ENCODE measurements around the gene FBRSL1. TPM values are rescaled to one million over a fixed set of nuclear protein-coding genes. Genes with fewer than 3 reads are reported as not detected.

FBRSL1 gene
- total and polyA plus RNA-seq, 9 donors, result 3.2 to 69.5 (median 32.2) TPM

DNA sequence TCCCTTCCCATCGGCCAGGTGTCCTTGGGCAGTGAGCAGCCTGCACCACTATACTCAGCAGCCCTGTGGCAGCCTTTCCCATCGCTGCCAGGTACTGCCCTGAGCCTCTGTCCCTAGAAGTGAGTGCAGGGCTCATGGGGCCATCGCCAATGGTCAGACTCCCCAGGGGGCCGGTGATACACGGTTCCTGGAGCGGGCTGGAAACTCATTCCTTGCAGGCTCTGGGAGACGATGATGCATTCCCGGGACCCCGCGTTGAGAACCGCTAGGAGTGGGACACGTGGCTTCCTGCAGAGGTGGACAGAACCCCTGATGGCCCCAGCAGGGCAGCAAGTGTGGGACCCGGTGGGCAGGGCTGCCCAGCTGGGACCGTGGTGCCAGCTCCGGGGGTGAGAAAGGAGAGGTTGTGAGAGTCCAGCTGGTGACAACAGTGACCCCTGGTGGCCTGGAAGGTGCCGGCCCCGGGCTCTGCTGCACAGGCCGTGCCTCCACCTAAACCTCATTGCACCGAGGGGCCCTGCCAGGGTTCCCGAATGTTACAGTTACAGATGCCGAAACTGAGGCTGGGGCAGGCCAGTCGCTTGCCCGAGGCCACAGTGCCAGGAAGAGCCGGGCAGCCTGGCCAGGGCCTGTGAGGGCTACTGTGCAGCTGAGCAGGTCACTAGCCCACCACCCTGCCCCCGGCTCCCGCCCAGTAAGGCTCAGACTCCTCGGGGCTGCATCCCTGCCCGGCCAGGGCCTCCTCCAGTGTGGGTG is 33.8 kb downstream of the FBRSL1 start:
- Histone ChIP-seq H3K4me3 (no peak overlapping the region), H3K9me3 (no peaks in the 10 kb centered on the region), H3K27ac (no peak overlapping the region), H3K36me3 (no peaks in the 10 kb centered on the region), H3K4me1 (ENCODE audit: insufficient read depth) (no peaks in the 10 kb centered on the region), H3K27me3 (no peaks in the 10 kb centered on the region)
- 55 to 67% (median 62%) methylated on average over 26 to 28 of the region's 28 CpGs for WGBS, 3 donors
- intact Hi-C loops (cut with DNase I), result loop anchor here in 3 of 4 donors (5.0 to 10.0 kb wide), 3 partner anchors 99 to 109 kb away; no protein-coding TSS in a partner anchor
- TF ChIP-seq, protein P1, sequence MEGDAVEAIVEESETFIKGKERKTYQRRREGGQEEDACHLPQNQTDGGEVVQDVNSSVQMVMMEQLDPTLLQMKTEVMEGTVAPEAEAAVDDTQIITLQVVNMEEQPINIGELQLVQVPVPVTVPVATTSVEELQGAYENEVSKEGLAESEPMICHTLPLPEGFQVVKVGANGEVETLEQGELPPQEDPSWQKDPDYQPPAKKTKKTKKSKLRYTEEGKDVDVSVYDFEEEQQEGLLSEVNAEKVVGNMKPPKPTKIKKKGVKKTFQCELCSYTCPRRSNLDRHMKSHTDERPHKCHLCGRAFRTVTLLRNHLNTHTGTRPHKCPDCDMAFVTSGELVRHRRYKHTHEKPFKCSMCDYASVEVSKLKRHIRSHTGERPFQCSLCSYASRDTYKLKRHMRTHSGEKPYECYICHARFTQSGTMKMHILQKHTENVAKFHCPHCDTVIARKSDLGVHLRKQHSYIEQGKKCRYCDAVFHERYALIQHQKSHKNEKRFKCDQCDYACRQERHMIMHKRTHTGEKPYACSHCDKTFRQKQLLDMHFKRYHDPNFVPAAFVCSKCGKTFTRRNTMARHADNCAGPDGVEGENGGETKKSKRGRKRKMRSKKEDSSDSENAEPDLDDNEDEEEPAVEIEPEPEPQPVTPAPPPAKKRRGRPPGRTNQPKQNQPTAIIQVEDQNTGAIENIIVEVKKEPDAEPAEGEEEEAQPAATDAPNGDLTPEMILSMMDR (IDR thresholded peaks at IDR 0.05), result peak; percentile 25 to 52 (median 49)
- TF ChIP-seq POLR2A (IDR thresholded peaks at IDR 0.05) (no peak), EP300 (IDR thresholded peaks at IDR 0.05) (no peak)
- DNase-seq, result peak; percentile 38 to 72 (median 65)

DNA sequence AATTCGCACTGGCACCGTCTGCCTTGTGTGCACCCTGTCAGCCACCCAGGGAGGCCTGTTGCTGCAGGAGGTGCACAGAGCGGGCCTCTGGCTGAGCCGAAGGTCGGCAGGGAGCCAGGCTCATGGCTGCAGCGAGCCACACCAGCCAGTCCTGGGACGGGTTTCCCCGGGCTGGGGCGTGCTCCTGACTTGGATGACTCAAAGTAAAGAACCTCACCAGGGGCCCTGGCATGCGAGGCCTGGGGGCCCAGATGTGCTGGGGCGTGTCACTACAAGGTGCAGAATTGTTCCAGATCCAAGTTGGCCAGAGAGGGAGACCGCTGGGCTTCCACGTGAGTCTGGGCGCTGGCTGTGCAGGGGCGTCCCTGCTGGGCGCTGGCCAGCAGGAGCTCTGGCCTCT is 34.5 kb downstream of the FBRSL1 start:
- TF ChIP-seq POLR2A (IDR thresholded peaks at IDR 0.05), result no peak
- no peak for TF ChIP-seq EP300 (IDR thresholded peaks at IDR 0.05)
- TF ChIP-seq, protein P1 (IDR thresholded peaks at IDR 0.05), result no peak
- H3K9me3 ChIP-seq, result no peaks in the 10 kb centered on the region
- 83 to 91% (median 91%) methylated on average over 14 to 16 of the region's 16 CpGs for WGBS, 3 donors
- no peak for DNase-seq
- no peak overlapping the region for H3K4me3 ChIP-seq
- no peak overlapping the region for H3K27ac ChIP-seq
- intact Hi-C loops (cut with DNase I), result loop anchor here in 3 of 4 donors (5.0 to 10.0 kb wide), 3 partner anchors 100 to 110 kb away; no protein-coding TSS in a partner anchor
- no peaks in the 10 kb centered on the region for H3K36me3 ChIP-seq
- H3K27me3 ChIP-seq, result no peaks in the 10 kb centered on the region
- H3K4me1 ChIP-seq (ENCODE audit: insufficient read depth), result no peaks in the 10 kb centered on the region

DNA sequence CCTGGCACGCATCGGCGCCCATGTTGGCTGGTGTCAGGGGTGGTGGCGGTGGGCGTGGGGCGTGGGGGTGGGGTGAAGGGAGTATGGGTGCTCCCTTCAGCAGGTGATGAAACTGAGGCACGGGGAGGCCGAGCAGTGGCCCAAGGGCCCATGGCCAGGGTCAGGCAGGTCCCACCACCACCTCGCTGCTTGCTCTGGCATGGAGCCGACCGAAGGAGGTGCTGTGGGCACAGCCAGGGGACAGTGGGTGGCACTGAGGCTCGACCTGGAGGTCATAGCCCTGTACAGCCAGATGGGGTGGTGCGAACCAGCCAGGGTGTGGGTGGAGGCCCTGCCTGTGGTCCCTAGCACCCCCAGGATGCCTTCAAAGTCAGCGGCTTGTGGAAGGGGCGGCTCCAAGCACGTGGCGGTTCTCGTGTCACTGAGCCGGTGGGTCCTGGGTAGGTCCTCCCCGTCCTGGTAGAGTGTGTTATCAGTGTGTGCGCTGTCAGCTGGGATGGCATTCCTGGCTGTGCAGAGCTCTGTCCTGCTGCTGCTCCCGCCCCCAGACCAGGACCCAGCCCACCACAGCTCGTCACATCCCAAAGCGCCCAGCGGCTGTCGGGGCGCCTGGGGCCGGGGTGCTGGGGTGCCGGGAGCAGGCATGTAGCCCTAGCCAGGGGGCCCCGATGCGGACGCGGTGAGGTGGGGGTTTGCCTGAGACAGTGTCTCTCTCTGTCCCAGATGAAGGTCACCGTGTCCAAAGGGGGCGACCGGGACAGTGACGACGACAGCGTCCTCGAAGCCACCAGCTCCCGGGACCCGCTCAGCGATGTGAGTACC is 35.3 kb downstream of the FBRSL1 start:
- no peak overlapping the region for H3K4me3 ChIP-seq
- DNase-seq, result no peak
- H3K27me3 ChIP-seq, result no peaks in the 10 kb centered on the region
- intact Hi-C loops (cut with DNase I), result loop anchor here in 2 of 4 donors (10.0 kb wide), 2 partner anchors 100 to 110 kb away; no protein-coding TSS in a partner anchor
- no peak overlapping the region for H3K27ac ChIP-seq
- no peak for TF ChIP-seq EP300 (IDR thresholded peaks at IDR 0.05)
- TF ChIP-seq POLR2A (IDR thresholded peaks at IDR 0.05), result no peak
- TF ChIP-seq, protein P1 (IDR thresholded peaks at IDR 0.05), result no peak
- no peaks in the 10 kb centered on the region for H3K9me3 ChIP-seq
- H3K36me3 ChIP-seq, result no peaks in the 10 kb centered on the region
- 93 to 95% (median 94%) methylated on average over 41 to 43 of the region's 43 CpGs for WGBS, 3 donors
- no peaks in the 10 kb centered on the region for H3K4me1 ChIP-seq (ENCODE audit: insufficient read depth)

DNA sequence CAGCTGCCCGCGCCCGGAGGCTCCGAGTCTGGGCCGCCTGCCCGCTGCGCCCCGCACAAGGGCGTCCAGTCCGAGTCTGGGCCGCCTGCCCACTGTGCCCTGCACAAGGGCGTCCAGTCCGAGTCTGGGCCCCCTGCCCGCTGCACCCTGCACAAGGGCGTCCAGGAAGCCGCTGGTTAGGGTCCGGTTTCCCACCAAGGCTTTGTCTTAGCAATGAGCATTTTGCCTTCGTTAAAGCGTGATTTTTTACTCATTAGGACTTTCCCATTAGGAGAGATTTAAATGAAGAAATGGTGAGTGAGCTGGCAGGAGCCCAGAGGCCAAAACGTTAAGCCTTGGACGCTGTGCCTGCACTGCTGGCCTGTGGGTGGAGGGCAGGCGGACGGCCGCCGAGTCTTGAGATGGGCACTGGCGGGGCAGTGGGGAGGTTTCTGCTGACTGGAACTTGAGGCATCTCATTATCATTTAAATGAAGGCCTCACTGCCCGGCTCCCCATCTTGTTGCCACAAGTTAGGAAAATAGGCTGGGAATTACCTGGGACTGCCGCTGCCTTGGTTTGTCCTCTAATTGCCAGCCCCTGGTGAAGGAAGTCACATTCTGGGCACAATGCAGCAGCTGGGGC is 36.0 kb downstream of the FBRSL1 start:
- intact Hi-C loops (cut with DNase I), result loop anchor here in 2 of 4 donors (10.0 kb wide), 2 partner anchors 101 to 111 kb away; no protein-coding TSS in a partner anchor
- H3K27ac ChIP-seq, result no peak overlapping the region

More for the DNA sequence above, 36.0 kb downstream of the FBRSL1 start:
- Histone ChIP-seq H3K4me1 (ENCODE audit: insufficient read depth) (no peaks in the 10 kb centered on the region), H3K9me3 (no peaks in the 10 kb centered on the region), H3K36me3 (no peaks in the 10 kb centered on the region), H3K4me3 (no peak overlapping the region), H3K27me3 (no peaks in the 10 kb centered on the region)
- DNase-seq, result no peak
- 86 to 88% (median 86%) methylated on average over 28 of the region's 28 CpGs for WGBS, 3 donors
- TF ChIP-seq, protein P1 (IDR thresholded peaks at IDR 0.05), result no peak
- TF ChIP-seq EP300 (IDR thresholded peaks at IDR 0.05), result no peak
- TF ChIP-seq POLR2A (IDR thresholded peaks at IDR 0.05), result no peak

Measured in ovary (tissue), 9 donors.